ENCODE results near the gene MATN1. TPM values are rescaled to one million over a fixed set of nuclear protein-coding genes. Genes with fewer than 3 reads are reported as not detected.

MATN1 gene
- total RNA-seq, 2 experiments from 2014 or later: not detected

DNA sequence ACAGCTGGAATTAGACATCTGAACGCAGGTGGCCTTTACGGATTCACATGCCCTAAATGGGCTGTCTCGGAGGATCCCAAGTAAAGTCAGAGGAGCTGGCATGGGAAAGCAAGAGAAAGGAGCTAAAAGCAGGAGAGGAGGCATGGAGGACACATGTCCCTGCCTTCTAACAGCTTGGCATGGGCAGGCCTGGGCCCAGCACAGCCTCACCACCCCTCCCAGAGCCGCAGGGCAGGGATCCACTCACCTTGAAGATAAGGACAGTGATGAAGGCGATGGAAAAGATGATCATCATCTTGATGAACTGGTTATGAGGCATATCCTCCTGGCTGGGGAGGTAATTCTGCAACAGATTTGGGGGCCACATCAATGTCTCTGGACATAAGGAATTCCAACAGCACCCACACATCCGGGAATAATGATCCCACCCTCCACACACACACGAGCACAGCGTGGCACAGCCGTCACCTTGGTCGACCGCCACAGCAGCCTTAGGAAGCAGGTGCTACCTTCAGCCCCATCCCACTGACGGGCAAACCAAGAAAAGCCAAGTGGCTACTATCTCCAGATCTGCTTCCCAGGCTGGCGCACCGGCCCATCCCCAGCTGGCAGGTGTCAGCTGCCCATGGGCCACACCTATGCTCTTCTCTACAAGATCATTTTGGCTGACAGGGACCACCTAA lies 14.1 kb upstream of the MATN1 start:
- Mint-ChIP-seq H3K36me3 (ENCODE audit: low read depth) (peaks cover 97% of the 10 kb centered on the region), H3K4me1 (ENCODE audit: low read depth) (peaks cover 71% of the 10 kb centered on the region), H3K27me3 (ENCODE audit: low read depth) (no peaks in the 10 kb centered on the region), H3K9me3 (ENCODE audit: insufficient read depth) (no peaks in the 10 kb centered on the region), H3K27ac (peak overlapping the region; percentile 72), H3K4me3 (no peak overlapping the region)
- ATAC-seq (no peak), DNase-seq (no peak)
- CTCF ChIA-PET: interaction anchor here (3.5 kb wide), 1 partner anchor 42 kb away, joined by 15 read pairs; no protein-coding TSS in a partner anchor
- POLR2A ChIA-PET: interaction anchor here (0.6 to 1.5 kb wide), 3 partner anchors 16 to 34 kb away, joined by 3 read pairs; no protein-coding TSS in a partner anchor

GRCh38 chr1:30735668-30736498 lies 12.5 kb upstream of the MATN1 start:
- Mint-ChIP-seq H3K36me3 (ENCODE audit: low read depth) (peaks cover 84% of the 10 kb centered on the region), H3K9me3 (ENCODE audit: insufficient read depth) (no peaks in the 10 kb centered on the region), H3K27me3 (ENCODE audit: low read depth) (no peaks in the 10 kb centered on the region), H3K4me3 (no peak overlapping the region), H3K4me1 (ENCODE audit: low read depth) (peaks cover 60% of the 10 kb centered on the region), H3K27ac (peak overlapping the region; percentile 12)
- no peak for ATAC-seq
- ChIA-PET CTCF (interaction anchor here (1.1 to 3.5 kb wide), 4 partner anchors 8 to 44 kb away, joined by 4 to 15 read pairs (median 6); no protein-coding TSS in a partner anchor), POLR2A (interaction anchor here (0.8 kb wide), 1 partner anchor 16 kb away, joined by 3 read pairs; no protein-coding TSS in a partner anchor)
- no peak for DNase-seq

DNA sequence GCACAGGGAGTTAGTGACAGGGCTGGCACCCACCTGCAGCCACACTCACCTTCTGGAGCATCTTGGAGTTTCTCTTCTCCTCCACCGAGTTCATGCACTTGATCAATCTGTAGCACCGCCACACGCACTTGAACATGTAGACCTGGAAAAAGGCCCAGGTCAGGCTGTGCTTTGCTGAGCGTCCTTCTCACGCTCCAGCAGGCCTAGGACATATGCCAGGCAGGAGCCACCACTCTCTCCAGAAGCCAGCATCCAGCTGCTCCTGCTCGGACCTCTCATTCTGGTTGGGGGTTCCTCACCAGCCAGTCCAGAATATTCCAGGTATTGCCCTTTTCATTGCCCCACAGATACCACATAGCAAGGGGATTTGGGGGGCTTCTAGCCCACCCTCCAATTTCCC lies 11.7 kb upstream of the MATN1 start:
- DNase-seq (no peak), ATAC-seq (no peak)
- ChIA-PET POLR2A (no interaction called here), CTCF (interaction anchor here (1.1 to 3.5 kb wide), 5 partner anchors 9 to 44 kb away, joined by 4 to 15 read pairs (median 7); no protein-coding TSS in a partner anchor)
- no peaks in the 10 kb centered on the region for H3K9me3 Mint-ChIP-seq (ENCODE audit: insufficient read depth)
- H3K4me3 Mint-ChIP-seq: no peak overlapping the region
- H3K4me1 Mint-ChIP-seq (ENCODE audit: low read depth): peaks cover 55% of the 10 kb centered on the region
- no peaks in the 10 kb centered on the region for H3K27me3 Mint-ChIP-seq (ENCODE audit: low read depth)
- peaks cover 77% of the 10 kb centered on the region for H3K36me3 Mint-ChIP-seq (ENCODE audit: low read depth)
- H3K27ac Mint-ChIP-seq: peak overlapping the region; percentile 4

GRCh38 chr1:30734580-30734979 lies 11.2 kb upstream of the MATN1 start:
- peaks cover 71% of the 10 kb centered on the region for H3K36me3 Mint-ChIP-seq (ENCODE audit: low read depth)
- ATAC-seq: no peak
- peaks cover 50% of the 10 kb centered on the region for H3K4me1 Mint-ChIP-seq (ENCODE audit: low read depth)

GRCh38 chr1:30734106-30734505 lies 10.7 kb upstream of the MATN1 start:
- ATAC-seq (no peak), DNase-seq (no peak)
- Mint-ChIP-seq H3K9me3 (ENCODE audit: insufficient read depth) (no peaks in the 10 kb centered on the region), H3K27ac (no peak overlapping the region), H3K4me3 (no peak overlapping the region), H3K27me3 (ENCODE audit: low read depth) (no peaks in the 10 kb centered on the region), H3K36me3 (ENCODE audit: low read depth) (peaks cover 67% of the 10 kb centered on the region), H3K4me1 (ENCODE audit: low read depth) (peaks cover 45% of the 10 kb centered on the region)
- CTCF ChIA-PET: interaction anchor here (2.2 kb wide), 1 partner anchor 15 kb away, joined by 14 read pairs; no protein-coding TSS in a partner anchor
- POLR2A ChIA-PET: no interaction called here

More at GRCh38 chr1:30734580-30734979, 11.2 kb upstream of the MATN1 start:
- ChIA-PET POLR2A (no interaction called here), CTCF (interaction anchor here (2.2 kb wide), 1 partner anchor 15 kb away, joined by 14 read pairs; no protein-coding TSS in a partner anchor)
- Mint-ChIP-seq H3K27me3 (ENCODE audit: low read depth) (no peaks in the 10 kb centered on the region), H3K27ac (peak overlapping the region; percentile 4), H3K9me3 (ENCODE audit: insufficient read depth) (no peaks in the 10 kb centered on the region), H3K4me3 (no peak overlapping the region)
- DNase-seq: no peak

DNA sequence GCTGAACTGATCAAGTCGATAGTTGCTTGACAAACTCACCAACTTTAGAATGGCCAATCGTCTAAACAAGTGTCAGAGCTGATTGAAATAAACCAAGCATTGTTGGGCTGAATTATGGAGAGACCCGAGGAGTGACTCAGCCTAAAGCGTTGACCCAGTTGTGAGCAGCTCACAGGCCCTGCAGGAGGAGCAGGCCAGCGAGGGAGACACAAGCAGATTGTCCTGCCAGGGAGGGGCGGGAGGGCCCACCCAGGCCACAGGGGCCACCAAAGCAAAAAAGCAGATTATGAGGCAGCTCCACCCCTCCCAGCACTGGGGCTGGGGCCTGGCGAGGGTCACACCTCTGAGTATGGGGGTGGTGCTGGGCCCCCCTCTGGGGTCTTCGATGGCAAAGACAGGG lies 10.1 kb upstream of the MATN1 start:
- POLR2A ChIA-PET: no interaction called here
- H3K4me1 Mint-ChIP-seq (ENCODE audit: low read depth): peaks cover 39% of the 10 kb centered on the region
- no peaks in the 10 kb centered on the region for H3K27me3 Mint-ChIP-seq (ENCODE audit: low read depth)
- no peak overlapping the region for H3K27ac Mint-ChIP-seq
- no peak overlapping the region for H3K4me3 Mint-ChIP-seq
- no peak for ATAC-seq
- no peaks in the 10 kb centered on the region for H3K9me3 Mint-ChIP-seq (ENCODE audit: insufficient read depth)
- peaks cover 60% of the 10 kb centered on the region for H3K36me3 Mint-ChIP-seq (ENCODE audit: low read depth)
- CTCF ChIA-PET: interaction anchor here (0.8 to 2.2 kb wide), 6 partner anchors 9 to 46 kb away, joined by 3 to 14 read pairs (median 6); no protein-coding TSS in a partner anchor
- DNase-seq: no peak

DNA sequence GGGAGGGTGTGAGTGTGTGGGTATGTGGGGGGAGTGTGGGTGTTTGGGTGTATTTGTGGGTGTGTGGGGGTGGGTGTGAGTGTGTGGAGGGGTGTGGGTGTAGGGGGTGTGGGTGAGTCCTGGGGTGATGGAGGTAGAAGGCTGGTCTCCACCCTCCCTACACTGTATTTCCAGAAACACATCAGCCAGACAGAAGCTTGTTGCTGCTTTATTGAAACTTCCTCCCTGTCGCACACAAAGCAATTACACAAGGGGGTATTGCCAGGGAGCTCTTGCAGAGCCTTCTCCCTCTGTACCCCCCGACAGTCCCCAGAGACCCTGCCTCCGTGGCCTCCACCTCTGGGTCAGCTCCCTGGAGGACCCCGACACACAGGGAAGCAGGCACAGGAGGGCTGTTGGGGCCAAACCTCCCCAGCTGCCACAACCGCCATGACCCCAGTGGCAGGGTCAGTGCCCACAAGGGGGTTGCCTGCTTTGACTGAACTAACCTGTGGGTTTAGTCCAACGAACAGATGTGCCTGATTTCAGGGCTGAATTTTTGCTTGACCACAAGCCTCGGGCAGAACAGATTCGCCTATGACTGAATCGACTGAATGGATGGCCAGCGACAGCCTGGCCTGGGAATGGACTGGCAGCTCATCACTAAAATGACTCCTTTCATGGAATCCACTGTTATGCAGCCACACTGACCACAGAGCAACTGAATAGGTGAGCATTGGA lies 9.1 kb upstream of the MATN1 start:
- no peaks in the 10 kb centered on the region for H3K27me3 Mint-ChIP-seq (ENCODE audit: low read depth)
- H3K4me3 Mint-ChIP-seq: no peak overlapping the region
- peaks cover 50% of the 10 kb centered on the region for H3K36me3 Mint-ChIP-seq (ENCODE audit: low read depth)
- CTCF ChIA-PET: interaction anchor here (0.9 to 1.8 kb wide), 7 partner anchors 8 to 51 kb away, joined by 3 to 11 read pairs (median 6); no protein-coding TSS in a partner anchor
- peaks cover 31% of the 10 kb centered on the region for H3K4me1 Mint-ChIP-seq (ENCODE audit: low read depth)
- DNase-seq (no peak), ATAC-seq (no peak)
- H3K9me3 Mint-ChIP-seq (ENCODE audit: insufficient read depth): no peaks in the 10 kb centered on the region
- H3K27ac Mint-ChIP-seq: peak overlapping the region; percentile 58
- POLR2A ChIA-PET: interaction anchor here (0.7 to 2.0 kb wide), 3 partner anchors 8 to 29 kb away, joined by 3 to 12 read pairs (median 3); no protein-coding TSS in a partner anchor

DNA sequence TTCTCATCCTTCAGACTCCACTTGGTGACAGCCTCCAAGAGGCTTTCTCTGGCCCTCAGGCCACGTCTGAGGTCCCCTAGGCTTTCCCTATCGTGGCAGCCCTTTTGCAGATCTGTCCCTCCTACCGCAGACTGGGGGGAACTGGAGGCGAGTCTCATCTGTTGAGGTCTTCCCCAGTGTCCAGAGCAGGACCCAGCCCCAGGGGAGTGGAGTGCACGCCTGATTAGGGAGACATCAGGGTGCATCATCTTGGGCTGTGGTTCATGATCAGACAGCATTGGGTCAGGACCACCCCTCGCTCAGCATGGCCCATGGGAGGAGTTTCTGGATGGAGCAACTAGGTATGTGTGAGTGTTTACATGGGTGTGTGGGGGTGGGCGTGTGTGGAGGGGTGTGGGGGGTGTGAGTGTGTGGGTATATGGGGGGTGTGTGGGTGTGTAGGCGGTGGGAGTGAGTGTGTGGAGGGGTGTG lies 8.5 kb upstream of the MATN1 start:
- peak overlapping the region; percentile 66 for H3K27ac Mint-ChIP-seq
- POLR2A ChIA-PET: interaction anchor here (0.8 to 2.0 kb wide), 2 partner anchors 9 to 11 kb away, joined by 3 to 12 read pairs; no protein-coding TSS in a partner anchor
- peaks cover 25% of the 10 kb centered on the region for H3K4me1 Mint-ChIP-seq (ENCODE audit: low read depth)
- ATAC-seq (no peak), DNase-seq (no peak)
- H3K27me3 Mint-ChIP-seq (ENCODE audit: low read depth): no peaks in the 10 kb centered on the region
- CTCF ChIA-PET: interaction anchor here (0.9 to 1.8 kb wide), 6 partner anchors 12 to 449 kb away, joined by 3 to 11 read pairs (median 7); no protein-coding TSS in a partner anchor
- no peak overlapping the region for H3K4me3 Mint-ChIP-seq
- no peaks in the 10 kb centered on the region for H3K9me3 Mint-ChIP-seq (ENCODE audit: insufficient read depth)
- peaks cover 44% of the 10 kb centered on the region for H3K36me3 Mint-ChIP-seq (ENCODE audit: low read depth)

GRCh38 chr1:30731109-30731805 lies 7.9 kb upstream of the MATN1 start:
- peaks cover 38% of the 10 kb centered on the region for H3K36me3 Mint-ChIP-seq (ENCODE audit: low read depth)
- no peaks in the 10 kb centered on the region for H3K27me3 Mint-ChIP-seq (ENCODE audit: low read depth)
- DNase-seq (no peak), ATAC-seq (no peak)
- CTCF ChIA-PET: interaction anchor here (0.9 to 5.3 kb wide), 2 partner anchors 12 to 450 kb away, joined by 3 to 45 read pairs; no protein-coding TSS in a partner anchor
- H3K4me3 Mint-ChIP-seq: no peak overlapping the region
- H3K9me3 Mint-ChIP-seq (ENCODE audit: insufficient read depth): no peaks in the 10 kb centered on the region
- peaks cover 22% of the 10 kb centered on the region for H3K4me1 Mint-ChIP-seq (ENCODE audit: low read depth)
- H3K27ac Mint-ChIP-seq: peak overlapping the region; percentile 66
- POLR2A ChIA-PET: interaction anchor here (2.0 kb wide), 1 partner anchor 12 kb away, joined by 12 read pairs; no protein-coding TSS in a partner anchor

- Mint-ChIP-seq H3K4me3 (no peak overlapping the region), H3K27me3 (ENCODE audit: low read depth) (no peaks in the 10 kb centered on the region), H3K27ac (peak overlapping the region; percentile 66), H3K9me3 (ENCODE audit: insufficient read depth) (no peaks in the 10 kb centered on the region), H3K4me1 (ENCODE audit: low read depth) (peaks cover 21% of the 10 kb centered on the region), H3K36me3 (ENCODE audit: low read depth) (peaks cover 31% of the 10 kb centered on the region)
- CTCF ChIA-PET: interaction anchor here (0.7 to 5.3 kb wide), 5 partner anchors 11 to 198 kb away, joined by 3 to 45 read pairs (median 4); no protein-coding TSS in a partner anchor
- ATAC-seq (no peak), DNase-seq (no peak)
- POLR2A ChIA-PET: interaction anchor here (0.6 to 1.6 kb wide), 4 partner anchors 11 to 661 kb away, joined by 3 to 9 read pairs (median 3); no protein-coding TSS in a partner anchor
These were observed 7.1 kb upstream of the MATN1 start for GRCh38 chr1:30730346-30731108.

Measured in activated CD8-positive, alpha-beta T cell treated with anti-CD3 and anti-CD28 coated beads, Interleukin-2, amount 10 ng/mL, durations not matched to agents 7 days and 5 days (primary cell).